GM10248 (cell line): ENCODE results near the gene ELP5.

Experiments
- CTCF ChIA-PET: fragments of 300-600 bp; sonication (Branson Sonifier 250); formaldehyde crosslinking; extraction: SDS; loops from one replicate; lab custom pipeline; 2021; ENCODE audit warnings: antibody characterized with exemption; lab: Yijun Ruan, JAX
- POLR2A ChIA-PET: fragments of 350-650 bp; sonication (Branson Sonifier 250); formaldehyde crosslinking; extraction: SDS; loops from one replicate; lab custom pipeline; 2020; ENCODE audit warnings: antibody characterized with exemption; lab: Yijun Ruan, JAX
- DNase-seq: peaks from one replicate; pipeline ENCODE4 v3.0.0; 2012; ENCODE audit errors: extremely low spot score
- CTCF ChIP-seq: IDR thresholded peaks from 2 replicates; pipeline ENCODE4 v1.5.1; 2012; ENCODE audit warnings: mild to moderate bottlenecking, low read depth; ENCODE audit errors: extremely low read depth, missing control alignments, control extremely low read depth

Gene ELP5

GRCh38 chr17:7266784-7267183, 14.8 kb downstream of the ELP5 start:
- CTCF ChIA-PET = interaction anchor here (1.4 to 2.2 kb wide), 2 partner anchors 14 to 30 kb away, joined by 8 to 11 read pairs; no protein-coding TSS in a partner anchor
- DNase-seq = no peak
- POLR2A ChIA-PET = no interaction called here
- TF ChIP-seq CTCF = no peak

DNA sequence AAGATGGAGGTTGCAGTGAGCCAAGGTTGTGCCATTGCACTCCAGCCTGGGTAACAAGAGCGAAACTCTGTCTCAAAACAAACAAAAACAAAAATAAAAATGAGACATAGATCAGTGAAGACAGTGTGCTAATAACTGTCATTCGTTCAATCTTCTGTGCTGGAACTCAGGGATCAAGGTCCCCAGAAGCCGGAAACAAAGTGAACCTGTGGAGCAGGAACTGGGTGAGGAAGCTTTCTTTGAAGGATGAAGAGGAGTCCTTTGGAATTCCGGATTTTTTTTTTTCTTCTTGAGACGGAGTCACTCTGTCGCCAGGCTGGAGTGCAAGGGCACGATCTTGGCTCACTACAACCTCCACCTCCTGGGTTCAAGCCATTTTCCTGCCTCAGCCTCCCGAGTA, 27.4 kb downstream of the ELP5 start:
- no peak for TF ChIP-seq CTCF
- DNase-seq = no peak
- POLR2A ChIA-PET = no interaction called here
- CTCF ChIA-PET = interaction anchor here (0.8 to 2.8 kb wide), 6 partner anchors 13 to 408 kb away, joined by 3 to 7 read pairs (median 4); partner anchors contain the start of genes ACAP1, TP53 and WRAP53

DNA sequence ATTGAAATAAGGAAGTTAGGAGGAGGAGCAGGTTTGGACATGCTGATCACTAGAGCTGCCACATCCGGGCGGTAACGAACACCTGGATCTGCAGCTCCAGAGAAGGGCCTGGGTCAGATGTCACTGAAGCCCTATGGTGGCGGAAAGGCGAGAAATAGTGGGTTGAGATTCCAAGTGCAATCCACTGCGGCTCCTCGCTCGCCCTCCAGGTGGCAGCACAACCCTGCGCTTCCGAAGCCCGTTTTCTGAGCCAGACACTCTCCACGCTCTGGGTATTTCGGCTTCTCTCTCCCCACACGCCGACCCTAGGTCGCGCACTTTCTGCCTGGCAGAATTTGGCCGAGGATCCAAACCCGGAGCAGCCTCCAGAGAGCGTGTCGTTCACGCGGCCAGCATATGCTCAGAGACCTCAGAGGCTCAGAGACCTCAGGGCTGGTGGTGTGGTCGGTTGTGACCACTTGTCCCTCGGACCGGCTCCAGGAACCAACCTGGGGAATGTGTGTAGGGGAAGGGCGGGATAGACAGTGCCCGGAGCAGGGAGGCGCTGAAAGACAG, 28.6 kb downstream of the ELP5 start:
- POLR2A ChIA-PET = interaction anchor here (0.5 to 1.6 kb wide), 2 partner anchors 205 to 555 kb away, joined by 3 read pairs; no protein-coding TSS in a partner anchor
- CTCF ChIA-PET = interaction anchor here (0.6 to 8.4 kb wide), 22 partner anchors 12 to 407 kb away, joined by 3 to 80 read pairs (median 4); partner anchors contain the start of genes ACAP1, TP53 and WRAP53

DNA sequence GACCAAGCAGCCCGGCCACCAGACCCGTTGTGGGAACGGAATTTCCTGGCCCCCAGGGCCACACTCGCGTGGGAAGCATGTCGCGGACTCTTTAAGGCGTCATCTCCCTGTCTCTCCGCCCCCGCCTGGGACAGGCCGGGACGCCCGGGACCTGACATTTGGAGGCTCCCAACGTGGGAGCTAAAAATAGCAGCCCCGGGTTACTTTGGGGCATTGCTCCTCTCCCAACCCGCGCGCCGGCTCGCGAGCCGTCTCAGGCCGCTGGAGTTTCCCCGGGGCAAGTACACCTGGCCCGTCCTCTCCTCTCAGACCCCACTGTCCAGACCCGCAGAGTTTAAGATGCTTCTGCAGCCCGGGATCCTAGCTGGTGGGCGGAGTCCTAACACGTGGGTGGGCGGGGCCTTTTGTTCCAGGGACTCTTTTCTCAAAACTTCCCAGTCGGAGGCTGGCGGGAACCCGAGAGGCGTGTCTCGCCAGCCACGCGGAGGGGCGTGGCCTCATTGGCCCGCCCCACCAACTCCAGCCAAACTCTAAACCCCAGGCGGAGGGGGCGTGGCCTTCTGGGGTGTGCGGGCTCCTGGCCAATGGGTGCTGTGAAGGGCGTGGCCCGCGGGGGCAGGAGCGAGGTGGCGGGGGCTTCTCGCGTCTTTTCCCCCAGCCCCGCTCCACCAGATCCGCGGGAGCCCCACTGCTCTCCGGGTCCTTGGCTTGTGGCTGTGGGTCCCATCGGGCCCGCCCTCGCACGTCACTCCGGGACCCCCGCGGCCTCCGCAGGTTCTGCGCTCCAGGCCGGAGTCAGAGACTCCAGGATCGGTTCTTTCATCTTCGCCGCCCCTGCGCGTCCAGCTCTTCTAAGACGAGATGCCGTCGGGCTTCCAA, 29.3 kb downstream of the ELP5 start, which contains the start of gene SLC2A4:
Gene SLC2A4 (plus strand): TSS at position 645 of the 879 bp plus-strand sequence. CDS start 217 bp downstream, at position 862.
- peak; percentile 97 for DNase-seq
- no peak for TF ChIP-seq CTCF
- ChIA-PET CTCF (interaction anchor here (0.6 to 8.4 kb wide), 18 partner anchors 9 to 406 kb away, joined by 3 to 80 read pairs (median 4); partner anchors contain the start of genes TP53 and WRAP53), POLR2A (interaction anchor here (1.6 kb wide), 1 partner anchor 204 kb away, joined by 3 read pairs; no protein-coding TSS in a partner anchor)

More for the DNA sequence above, 28.6 kb downstream of the ELP5 start:
- TF ChIP-seq CTCF = peak; percentile 95
- DNase-seq = peak; percentile 89

GRCh38 chr17:7281953-7282751, 30.1 kb downstream of the ELP5 start:
- no peak for TF ChIP-seq CTCF
- ChIA-PET CTCF (interaction anchor here (1.2 to 8.4 kb wide), 4 partner anchors 10 to 25 kb away, joined by 3 to 80 read pairs (median 14); no protein-coding TSS in a partner anchor), POLR2A (interaction anchor here (0.6 to 1.6 kb wide), 2 partner anchors 203 to 276 kb away, joined by 3 read pairs; no protein-coding TSS in a partner anchor)
- no peak for DNase-seq
